ENCODE data around the gene ACAP1. TPM values are rescaled to one million over a fixed set of nuclear protein-coding genes. Genes with fewer than 3 reads are reported as not detected.

Gene ACAP1
- total and polyA plus RNA-seq, 9 of the 15 experiments (the other 6 are each of a cell fraction or from before 2014, with no cell fraction given) = 0.15 to 8.5 (median 2.4) TPM

DNA sequence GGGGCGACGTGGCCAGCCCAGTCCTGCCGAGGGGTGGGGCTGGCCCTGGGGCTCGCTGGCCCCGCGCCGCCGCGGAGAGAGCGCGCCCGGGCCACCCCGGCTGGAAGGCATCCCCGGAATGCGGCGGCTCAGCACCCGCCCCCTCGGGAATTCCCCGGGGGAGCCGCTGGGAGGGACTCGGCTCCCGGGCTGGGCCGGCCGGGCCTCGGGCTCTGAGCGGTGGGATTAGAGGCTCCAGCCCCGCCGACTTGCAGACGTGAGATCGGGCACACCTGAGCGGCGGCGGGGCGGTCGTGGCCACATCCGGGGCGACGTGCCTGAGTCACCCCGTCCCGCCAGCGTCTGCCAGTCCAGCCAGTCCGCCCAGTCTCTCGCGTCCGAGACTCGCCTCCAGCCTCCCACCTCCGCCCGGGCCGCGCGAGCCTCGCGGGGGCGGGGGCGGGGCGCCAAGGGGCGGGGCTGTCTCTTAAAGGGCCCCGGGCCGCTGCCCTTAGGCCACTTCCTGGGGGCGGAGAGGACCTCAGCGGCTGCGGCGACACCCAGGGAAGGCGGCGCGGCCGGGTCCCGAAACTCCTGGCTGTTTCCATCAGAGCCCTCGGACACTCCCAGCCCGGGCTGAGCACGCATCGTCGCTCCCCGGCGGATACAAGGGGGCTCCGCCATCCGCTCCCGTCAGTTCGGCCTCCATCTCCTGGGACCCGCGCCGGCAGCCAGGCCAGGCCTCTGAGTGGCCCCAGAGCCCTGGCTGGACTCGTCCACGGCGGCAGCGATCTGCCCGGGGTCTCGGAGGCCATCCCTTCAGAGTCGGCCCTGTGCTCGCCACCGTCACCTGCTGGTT is 15.6 kb downstream of the ACAP1 start, which contains the start of gene KCTD11 (continued):
- TF ChIP-seq, protein P1, sequence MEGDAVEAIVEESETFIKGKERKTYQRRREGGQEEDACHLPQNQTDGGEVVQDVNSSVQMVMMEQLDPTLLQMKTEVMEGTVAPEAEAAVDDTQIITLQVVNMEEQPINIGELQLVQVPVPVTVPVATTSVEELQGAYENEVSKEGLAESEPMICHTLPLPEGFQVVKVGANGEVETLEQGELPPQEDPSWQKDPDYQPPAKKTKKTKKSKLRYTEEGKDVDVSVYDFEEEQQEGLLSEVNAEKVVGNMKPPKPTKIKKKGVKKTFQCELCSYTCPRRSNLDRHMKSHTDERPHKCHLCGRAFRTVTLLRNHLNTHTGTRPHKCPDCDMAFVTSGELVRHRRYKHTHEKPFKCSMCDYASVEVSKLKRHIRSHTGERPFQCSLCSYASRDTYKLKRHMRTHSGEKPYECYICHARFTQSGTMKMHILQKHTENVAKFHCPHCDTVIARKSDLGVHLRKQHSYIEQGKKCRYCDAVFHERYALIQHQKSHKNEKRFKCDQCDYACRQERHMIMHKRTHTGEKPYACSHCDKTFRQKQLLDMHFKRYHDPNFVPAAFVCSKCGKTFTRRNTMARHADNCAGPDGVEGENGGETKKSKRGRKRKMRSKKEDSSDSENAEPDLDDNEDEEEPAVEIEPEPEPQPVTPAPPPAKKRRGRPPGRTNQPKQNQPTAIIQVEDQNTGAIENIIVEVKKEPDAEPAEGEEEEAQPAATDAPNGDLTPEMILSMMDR (IDR thresholded peaks at IDR 0.05 in 2 of 3, conservative IDR thresholded peaks at IDR 0.05 in 1 of 3; ENCODE audit: insufficient read depth in 2 of 3, low read depth in 1 of 3, low read length in 3 of 3) = peak in 2 of 3 experiments; percentile 52 to 54; a peak in 4 of 6 replicates
- TF ChIP-seq SMAD4 (CRISPR knock-in tag; conservative IDR thresholded peaks at IDR 0.05) (peak; percentile 93), FOXA3 (CRISPR knock-in tag; conservative IDR thresholded peaks at IDR 0.05 in 1 of 2, IDR thresholded peaks at IDR 0.05 in 1 of 2) (no peak), HDAC1 (IDR thresholded peaks at IDR 0.05) (peak in 1 of 2 experiments; percentile 15; a peak in 1 of 4 replicates), PML (IDR thresholded peaks at IDR 0.05; ENCODE audit: low read length) (no peak), RBFOX2 (IDR thresholded peaks at IDR 0.05; ENCODE audit: low read depth, low read length) (peak; percentile 67), CC2D1A (IDR thresholded peaks at IDR 0.05) (no peak), ZEB2 (IDR thresholded peaks at IDR 0.05) (0 out of 2 replicates have a peak, but pooled peaks have one; percentile 23), PHF8 (IDR thresholded peaks at IDR 0.05; ENCODE audit: borderline replicate concordance, low read length) (peak; percentile 57; the same call in 1 of the 2 replicates), FOSL1 (tag; conservative IDR thresholded peaks at IDR 0.05) (peak; percentile 77), ETV1 (tag; conservative IDR thresholded peaks at IDR 0.05; ENCODE audit: low read depth) (no peak; the same call in 1 of the 2 replicates)
- TF ChIP-seq, protein P2, sequence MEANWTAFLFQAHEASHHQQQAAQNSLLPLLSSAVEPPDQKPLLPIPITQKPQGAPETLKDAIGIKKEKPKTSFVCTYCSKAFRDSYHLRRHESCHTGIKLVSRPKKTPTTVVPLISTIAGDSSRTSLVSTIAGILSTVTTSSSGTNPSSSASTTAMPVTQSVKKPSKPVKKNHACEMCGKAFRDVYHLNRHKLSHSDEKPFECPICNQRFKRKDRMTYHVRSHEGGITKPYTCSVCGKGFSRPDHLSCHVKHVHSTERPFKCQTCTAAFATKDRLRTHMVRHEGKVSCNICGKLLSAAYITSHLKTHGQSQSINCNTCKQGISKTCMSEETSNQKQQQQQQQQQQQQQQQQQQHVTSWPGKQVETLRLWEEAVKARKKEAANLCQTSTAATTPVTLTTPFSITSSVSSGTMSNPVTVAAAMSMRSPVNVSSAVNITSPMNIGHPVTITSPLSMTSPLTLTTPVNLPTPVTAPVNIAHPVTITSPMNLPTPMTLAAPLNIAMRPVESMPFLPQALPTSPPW (CRISPR knock-in tag; IDR thresholded peaks at IDR 0.05) = peak; percentile 89
- TF ChIP-seq, protein P3, sequence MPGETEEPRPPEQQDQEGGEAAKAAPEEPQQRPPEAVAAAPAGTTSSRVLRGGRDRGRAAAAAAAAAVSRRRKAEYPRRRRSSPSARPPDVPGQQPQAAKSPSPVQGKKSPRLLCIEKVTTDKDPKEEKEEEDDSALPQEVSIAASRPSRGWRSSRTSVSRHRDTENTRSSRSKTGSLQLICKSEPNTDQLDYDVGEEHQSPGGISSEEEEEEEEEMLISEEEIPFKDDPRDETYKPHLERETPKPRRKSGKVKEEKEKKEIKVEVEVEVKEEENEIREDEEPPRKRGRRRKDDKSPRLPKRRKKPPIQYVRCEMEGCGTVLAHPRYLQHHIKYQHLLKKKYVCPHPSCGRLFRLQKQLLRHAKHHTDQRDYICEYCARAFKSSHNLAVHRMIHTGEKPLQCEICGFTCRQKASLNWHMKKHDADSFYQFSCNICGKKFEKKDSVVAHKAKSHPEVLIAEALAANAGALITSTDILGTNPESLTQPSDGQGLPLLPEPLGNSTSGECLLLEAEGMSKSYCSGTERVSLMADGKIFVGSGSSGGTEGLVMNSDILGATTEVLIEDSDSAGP (CRISPR knock-in tag; IDR thresholded peaks at IDR 0.05) = peak; percentile 92
- TF ChIP-seq, protein P4, sequence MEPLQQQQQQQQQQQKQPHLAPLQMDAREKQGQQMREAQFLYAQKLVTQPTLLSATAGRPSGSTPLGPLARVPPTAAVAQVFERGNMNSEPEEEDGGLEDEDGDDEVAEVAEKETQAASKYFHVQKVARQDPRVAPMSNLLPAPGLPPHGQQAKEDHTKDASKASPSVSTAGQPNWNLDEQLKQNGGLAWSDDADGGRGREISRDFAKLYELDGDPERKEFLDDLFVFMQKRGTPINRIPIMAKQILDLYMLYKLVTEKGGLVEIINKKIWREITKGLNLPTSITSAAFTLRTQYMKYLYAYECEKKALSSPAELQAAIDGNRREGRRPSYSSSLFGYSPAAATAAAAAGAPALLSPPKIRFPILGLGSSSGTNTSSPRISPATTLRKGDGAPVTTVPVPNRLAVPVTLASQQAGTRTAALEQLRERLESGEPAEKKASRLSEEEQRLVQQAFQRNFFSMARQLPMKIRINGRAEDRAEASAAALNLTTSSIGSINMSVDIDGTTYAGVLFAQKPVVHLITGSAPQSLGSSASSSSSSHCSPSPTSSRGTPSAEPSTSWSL (CRISPR knock-in tag; IDR thresholded peaks at IDR 0.05; ENCODE audit: borderline replicate concordance) = no peak
- TF ChIP-seq, protein P5, sequence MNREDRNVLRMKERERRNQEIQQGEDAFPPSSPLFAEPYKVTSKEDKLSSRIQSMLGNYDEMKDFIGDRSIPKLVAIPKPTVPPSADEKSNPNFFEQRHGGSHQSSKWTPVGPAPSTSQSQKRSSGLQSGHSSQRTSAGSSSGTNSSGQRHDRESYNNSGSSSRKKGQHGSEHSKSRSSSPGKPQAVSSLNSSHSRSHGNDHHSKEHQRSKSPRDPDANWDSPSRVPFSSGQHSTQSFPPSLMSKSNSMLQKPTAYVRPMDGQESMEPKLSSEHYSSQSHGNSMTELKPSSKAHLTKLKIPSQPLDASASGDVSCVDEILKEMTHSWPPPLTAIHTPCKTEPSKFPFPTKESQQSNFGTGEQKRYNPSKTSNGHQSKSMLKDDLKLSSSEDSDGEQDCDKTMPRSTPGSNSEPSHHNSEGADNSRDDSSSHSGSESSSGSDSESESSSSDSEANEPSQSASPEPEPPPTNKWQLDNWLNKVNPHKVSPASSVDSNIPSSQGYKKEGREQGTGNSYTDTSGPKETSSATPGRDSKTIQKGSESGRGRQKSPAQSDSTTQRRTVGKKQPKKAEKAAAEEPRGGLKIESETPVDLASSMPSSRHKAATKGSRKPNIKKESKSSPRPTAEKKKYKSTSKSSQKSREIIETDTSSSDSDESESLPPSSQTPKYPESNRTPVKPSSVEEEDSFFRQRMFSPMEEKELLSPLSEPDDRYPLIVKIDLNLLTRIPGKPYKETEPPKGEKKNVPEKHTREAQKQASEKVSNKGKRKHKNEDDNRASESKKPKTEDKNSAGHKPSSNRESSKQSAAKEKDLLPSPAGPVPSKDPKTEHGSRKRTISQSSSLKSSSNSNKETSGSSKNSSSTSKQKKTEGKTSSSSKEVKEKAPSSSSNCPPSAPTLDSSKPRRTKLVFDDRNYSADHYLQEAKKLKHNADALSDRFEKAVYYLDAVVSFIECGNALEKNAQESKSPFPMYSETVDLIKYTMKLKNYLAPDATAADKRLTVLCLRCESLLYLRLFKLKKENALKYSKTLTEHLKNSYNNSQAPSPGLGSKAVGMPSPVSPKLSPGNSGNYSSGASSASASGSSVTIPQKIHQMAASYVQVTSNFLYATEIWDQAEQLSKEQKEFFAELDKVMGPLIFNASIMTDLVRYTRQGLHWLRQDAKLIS (CRISPR knock-in tag; IDR thresholded peaks at IDR 0.05) = 0 out of 2 replicates have a peak, but pooled peaks have one; percentile 44

Measured in K562 (cell line).